Karpas-422 (cell line): Measurements from ENCODE around the gene GPN2. TPM values are rescaled to one million over a fixed set of nuclear protein-coding genes. Genes with fewer than 3 reads are reported as not detected.

ENCODE experiments used
- DNase-seq: peaks from one replicate; pipeline ENCODE4 v3.0.0-alpha.2; 2015
- H2AFZ ChIP-seq: fragments of 200-600 bp; sonication (generic); 2 replicates; pipeline ENCODE4 v1.6.1; 2014; ENCODE audit warnings: antibody characterized with exemption, low read length, mixed read lengths
- H3K27ac ChIP-seq: fragments of 200-600 bp; sonication (generic); 2 replicates; pipeline ENCODE4 v1.5.1; 2014; ENCODE audit warnings: mild to moderate bottlenecking, low read length, moderate library complexity
- H3K27me3 ChIP-seq: fragments of 200-600 bp; sonication (generic); 2 replicates; pipeline ENCODE4 v1.6.1; 2014; ENCODE audit warnings: low read length, mixed read lengths
- H3K36me3 ChIP-seq: fragments of 200-600 bp; sonication (generic); 2 replicates; pipeline ENCODE4 v1.6.1; 2014; ENCODE audit warnings: low read length, mixed read lengths; ENCODE audit not compliant: insufficient read depth
- H3K4me1 ChIP-seq: fragments of 200-600 bp; sonication (generic); 2 replicates; pipeline ENCODE4 v1.6.1; 2014; ENCODE audit warnings: mild to moderate bottlenecking, low read length, mixed read lengths
- H3K4me2 ChIP-seq: fragments of 200-600 bp; sonication (generic); 2 replicates; pipeline ENCODE4 v1.6.1; 2014; ENCODE audit warnings: low read length, low read depth, mild to moderate bottlenecking; ENCODE audit not compliant: poor library complexity, severe bottlenecking
- H3K4me3 ChIP-seq: fragments of 200-600 bp; sonication (generic); 2 replicates; pipeline ENCODE4 v1.5.1; 2014; ENCODE audit warnings: mild to moderate bottlenecking, antibody characterized with exemption, low read length, mixed read lengths
- H3K79me2 ChIP-seq: fragments of 200-600 bp; sonication (generic); 2 replicates; pipeline ENCODE4 v1.6.1; 2014; ENCODE audit warnings: mild to moderate bottlenecking, low read length, mixed read lengths
- H3K9ac ChIP-seq: fragments of 200-600 bp; sonication (generic); 2 replicates; pipeline ENCODE4 v1.6.0; 2014; ENCODE audit warnings: low read length
- H3K9me2 ChIP-seq: fragments of 200-600 bp; sonication (generic), shearing (Covaris generic); replicated peaks from 2 replicates; pipeline ENCODE4 v1.6.0; 2014; ENCODE audit warnings: mild to moderate bottlenecking, low read length, moderate library complexity; ENCODE audit not compliant: insufficient read depth
- H3K9me3 ChIP-seq: fragments of 300-700, 200-600 bp; sonication (generic); 2 replicates; pipeline ENCODE4 v1.6.1; 2014; ENCODE audit warnings: low read length, mixed read lengths
- H4K20me1 ChIP-seq: fragments of 200-600 bp; sonication (generic); 2 replicates; pipeline ENCODE4 v1.6.1; 2014; ENCODE audit warnings: mild to moderate bottlenecking, antibody characterized with exemption, low read length, low read depth; ENCODE audit not compliant: insufficient read depth
- total RNA-seq: library from RNA; depleted of rRNA; stranded (reverse); fragments of >200 nt; shearing (Covaris generic); gene quantifications from 2 replicates; pipeline ENCODE4 v1.2.3, GENCODE V29; 2014; ENCODE audit warnings: low replicate concordance

Gene GPN2
- total RNA-seq, 1 experiment from 2014 or later = 33.3 TPM

- Histone ChIP-seq H3K9ac (no peak overlapping the region), H3K27ac (no peak overlapping the region), H3K79me2 (no peaks in the 10 kb centered on the region), H3K4me3 (no peak overlapping the region), H4K20me1 (no peaks in the 10 kb centered on the region), H2AFZ (no peak overlapping the region), H3K36me3 (peaks cover 6% of the 10 kb centered on the region; the same call in 1 of the 2 replicates), H3K27me3 (no peaks in the 10 kb centered on the region), H3K4me1 (peaks cover 6% of the 10 kb centered on the region), H3K4me2 (no peak overlapping the region), H3K9me2 (no peaks in the 10 kb centered on the region), H3K9me3 (no peaks in the 10 kb centered on the region)
- DNase-seq = no peak
These were observed 31.9 kb downstream of the GPN2 start for GRCh38 chr1:26858160-26858559.

GRCh38 chr1:26857473-26858060 is 32.5 kb downstream of the GPN2 start:
- no peak overlapping the region for H2AFZ ChIP-seq
- no peaks in the 10 kb centered on the region for H3K9me3 ChIP-seq
- no peaks in the 10 kb centered on the region for H4K20me1 ChIP-seq
- H3K27me3 ChIP-seq = no peaks in the 10 kb centered on the region
- no peak for DNase-seq
- H3K4me2 ChIP-seq = no peak overlapping the region
- H3K27ac ChIP-seq = no peak overlapping the region
- no peaks in the 10 kb centered on the region for H3K9me2 ChIP-seq
- H3K36me3 ChIP-seq = peaks cover 6% of the 10 kb centered on the region; the same call in 1 of the 2 replicates
- no peak overlapping the region for H3K4me3 ChIP-seq
- H3K4me1 ChIP-seq = 0 out of 2 replicates have a peak, but pooled peaks cover 1% of the 10 kb centered on the region
- H3K9ac ChIP-seq = no peak overlapping the region
- H3K79me2 ChIP-seq = no peaks in the 10 kb centered on the region

DNA sequence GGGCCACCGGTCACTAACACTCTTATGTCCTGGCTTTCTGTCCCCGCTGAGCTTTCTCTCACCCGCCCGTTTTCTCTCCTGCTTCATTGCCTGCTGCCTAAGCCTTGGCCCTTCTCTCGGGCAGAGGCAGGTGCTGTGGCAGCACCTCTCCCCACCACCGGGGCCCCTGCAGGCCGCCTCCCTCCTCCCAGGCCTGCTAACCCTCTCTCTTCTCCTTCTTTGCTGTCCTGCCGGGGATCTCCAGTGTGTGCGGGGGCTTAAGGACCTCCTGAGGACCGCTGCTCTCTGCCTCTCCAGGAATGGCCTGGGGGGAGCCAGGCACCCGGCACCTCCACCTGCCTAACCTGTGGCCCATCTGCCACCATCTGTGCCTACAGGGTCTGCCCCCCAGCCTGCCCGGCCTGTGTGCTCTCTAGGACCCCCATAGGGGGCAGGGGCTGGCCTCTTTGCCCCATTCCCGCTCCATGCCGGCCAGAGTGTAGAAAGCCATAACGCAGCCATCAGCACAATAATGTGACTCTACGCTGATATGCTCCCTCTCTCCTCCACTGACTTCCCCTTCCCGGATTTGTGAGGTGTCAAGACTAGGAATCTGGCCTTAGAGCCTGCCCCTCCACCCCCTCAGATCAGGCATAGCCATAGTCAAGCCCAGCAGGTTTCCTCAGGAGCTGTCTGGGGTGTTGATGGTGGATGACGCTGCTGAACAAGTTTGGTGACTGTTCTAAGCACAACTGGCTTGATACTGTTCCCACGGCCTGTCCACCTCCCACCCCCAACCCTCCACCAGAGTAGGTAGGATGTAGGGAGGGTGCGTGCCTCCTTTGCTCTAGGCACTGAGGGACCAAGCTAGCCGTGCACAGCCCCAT is 33.2 kb downstream of the GPN2 start:
- Histone ChIP-seq H3K9ac (no peak overlapping the region), H4K20me1 (no peaks in the 10 kb centered on the region), H2AFZ (no peak overlapping the region), H3K4me1 (no peaks in the 10 kb centered on the region), H3K9me2 (no peaks in the 10 kb centered on the region), H3K27me3 (no peaks in the 10 kb centered on the region), H3K9me3 (no peaks in the 10 kb centered on the region), H3K36me3 (peaks cover 6% of the 10 kb centered on the region; the same call in 1 of the 2 replicates), H3K4me3 (no peak overlapping the region), H3K4me2 (no peak overlapping the region), H3K27ac (no peak overlapping the region), H3K79me2 (no peaks in the 10 kb centered on the region)
- DNase-seq = no peak

DNA sequence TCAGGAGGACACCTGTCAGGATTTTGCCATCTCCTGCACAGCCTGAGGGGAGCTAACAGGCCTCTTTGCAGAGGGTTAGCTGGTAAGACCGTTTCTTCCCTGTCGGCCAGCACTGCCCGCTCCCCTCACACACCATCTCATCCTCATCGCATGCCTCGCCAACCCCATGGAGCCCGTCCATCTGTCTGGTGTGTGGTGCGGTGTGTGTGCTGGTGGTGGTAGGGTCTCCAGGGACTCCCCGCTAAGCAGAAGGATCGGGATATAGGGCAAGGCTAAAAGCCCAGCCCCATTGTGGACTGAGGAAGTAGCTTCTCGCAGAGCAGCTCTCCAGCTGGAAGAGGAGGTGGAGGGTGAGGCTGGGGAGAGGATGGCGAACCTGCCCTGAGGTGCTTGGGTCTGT is 33.9 kb downstream of the GPN2 start:
- no peak overlapping the region for H3K4me3 ChIP-seq
- no peak overlapping the region for H3K27ac ChIP-seq
- no peaks in the 10 kb centered on the region for H3K9me2 ChIP-seq
- H4K20me1 ChIP-seq = no peaks in the 10 kb centered on the region
- H2AFZ ChIP-seq = no peak overlapping the region
- H3K4me2 ChIP-seq = no peak overlapping the region
- H3K27me3 ChIP-seq = no peaks in the 10 kb centered on the region
- DNase-seq = no peak
- no peaks in the 10 kb centered on the region for H3K9me3 ChIP-seq
- no peaks in the 10 kb centered on the region for H3K79me2 ChIP-seq
- peaks cover 6% of the 10 kb centered on the region; the same call in 1 of the 2 replicates for H3K36me3 ChIP-seq
- H3K9ac ChIP-seq = no peak overlapping the region
- no peaks in the 10 kb centered on the region for H3K4me1 ChIP-seq

DNA sequence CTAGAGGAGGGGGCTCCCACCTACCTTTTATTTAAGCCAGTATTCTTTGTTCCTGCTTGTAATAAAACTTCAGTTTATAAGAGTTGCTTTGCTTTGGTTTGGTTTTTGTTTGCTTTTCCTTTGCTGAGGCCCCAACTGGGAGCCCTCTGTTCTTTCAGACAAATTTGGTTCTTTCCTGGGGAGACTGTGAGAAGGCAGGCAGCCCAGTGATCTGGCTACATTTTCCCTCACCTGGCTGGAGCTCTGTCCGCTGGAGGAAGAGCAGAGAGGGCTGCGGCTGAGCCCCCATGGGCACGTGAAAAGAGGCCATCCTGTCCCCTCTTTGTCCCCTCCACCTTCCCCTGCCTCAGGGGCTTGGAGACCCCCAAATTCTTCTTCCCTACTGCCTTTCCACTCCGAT is 34.4 kb downstream of the GPN2 start:
- no peak overlapping the region for H3K9ac ChIP-seq

GRCh38 chr1:26854906-26855305 is 35.2 kb downstream of the GPN2 start:
- Histone ChIP-seq H3K4me3 (no peak overlapping the region), H3K27ac (no peak overlapping the region), H2AFZ (no peak overlapping the region), H3K9ac (no peak overlapping the region), H3K79me2 (no peaks in the 10 kb centered on the region), H3K27me3 (no peaks in the 10 kb centered on the region), H3K36me3 (peaks cover 6% of the 10 kb centered on the region; the same call in 1 of the 2 replicates), H3K4me2 (no peak overlapping the region), H3K9me2 (no peaks in the 10 kb centered on the region), H4K20me1 (no peaks in the 10 kb centered on the region), H3K4me1 (no peaks in the 10 kb centered on the region), H3K9me3 (no peaks in the 10 kb centered on the region)
- no peak for DNase-seq

More for the DNA sequence above, 34.4 kb downstream of the GPN2 start:
- DNase-seq = no peak
- H3K27ac ChIP-seq = no peak overlapping the region
- peaks cover 6% of the 10 kb centered on the region; the same call in 1 of the 2 replicates for H3K36me3 ChIP-seq
- no peak overlapping the region for H3K4me2 ChIP-seq
- no peaks in the 10 kb centered on the region for H3K79me2 ChIP-seq
- H3K9me2 ChIP-seq = no peaks in the 10 kb centered on the region
- H3K9me3 ChIP-seq = no peaks in the 10 kb centered on the region
- H2AFZ ChIP-seq = no peak overlapping the region
- no peaks in the 10 kb centered on the region for H3K4me1 ChIP-seq
- H3K4me3 ChIP-seq = no peak overlapping the region
- no peaks in the 10 kb centered on the region for H4K20me1 ChIP-seq
- no peaks in the 10 kb centered on the region for H3K27me3 ChIP-seq

DNA sequence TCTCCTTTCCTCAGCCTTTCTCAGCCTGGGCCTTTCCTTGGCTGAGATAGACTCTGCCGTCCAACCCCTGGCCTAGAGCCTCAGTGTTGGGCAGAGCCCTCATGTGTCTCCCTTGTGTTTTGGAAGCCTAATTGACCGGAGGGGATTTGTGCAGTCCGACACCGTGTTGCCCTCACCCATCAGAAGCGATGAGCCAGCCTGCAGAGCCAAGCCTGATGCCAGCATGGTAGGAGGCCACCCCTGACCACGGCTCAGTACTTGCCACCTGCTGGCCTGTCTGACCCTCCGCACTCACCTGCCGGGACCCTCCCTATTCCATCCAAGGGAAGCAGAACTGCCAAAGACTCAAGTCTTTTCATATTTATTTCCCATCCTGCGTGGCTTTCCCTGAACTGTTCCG is 36.5 kb downstream of the GPN2 start:
- Histone ChIP-seq H3K27me3 (no peaks in the 10 kb centered on the region), H4K20me1 (no peaks in the 10 kb centered on the region), H3K27ac (no peak overlapping the region), H3K4me3 (no peak overlapping the region), H3K9ac (no peak overlapping the region), H3K9me3 (no peaks in the 10 kb centered on the region), H3K79me2 (no peaks in the 10 kb centered on the region), H2AFZ (no peak overlapping the region), H3K4me1 (no peaks in the 10 kb centered on the region), H3K4me2 (no peak overlapping the region), H3K9me2 (no peaks in the 10 kb centered on the region), H3K36me3 (peaks cover 6% of the 10 kb centered on the region; the same call in 1 of the 2 replicates)
- DNase-seq = no peak

DNA sequence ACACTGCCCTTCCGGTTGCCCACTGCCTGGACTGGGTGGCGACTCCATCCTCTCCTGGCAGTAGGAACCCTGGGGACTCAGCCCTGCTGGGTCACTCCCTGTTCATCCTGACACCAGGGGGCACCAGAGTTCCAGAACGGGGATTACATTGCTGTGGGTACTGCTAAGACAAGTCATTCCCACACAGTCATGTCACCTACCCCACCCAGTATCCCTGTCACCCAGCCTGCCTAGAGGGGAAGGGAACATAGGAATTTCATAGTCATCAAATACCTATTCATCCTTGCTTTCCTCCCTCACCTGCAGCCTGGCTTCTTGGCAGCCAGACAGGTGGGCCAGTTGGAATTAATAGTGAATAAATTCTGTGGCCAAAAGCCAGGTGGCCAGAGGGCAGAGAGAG is 36.9 kb downstream of the GPN2 start:
- Histone ChIP-seq H3K36me3 (peaks cover 6% of the 10 kb centered on the region; the same call in 1 of the 2 replicates), H3K9me2 (no peaks in the 10 kb centered on the region), H3K9ac (no peak overlapping the region), H2AFZ (no peak overlapping the region), H3K79me2 (no peaks in the 10 kb centered on the region), H3K27me3 (no peaks in the 10 kb centered on the region), H3K4me1 (no peaks in the 10 kb centered on the region), H3K27ac (no peak overlapping the region), H3K4me2 (no peak overlapping the region), H3K9me3 (no peaks in the 10 kb centered on the region), H3K4me3 (no peak overlapping the region), H4K20me1 (no peaks in the 10 kb centered on the region)
- peak; percentile 88 for DNase-seq
